NB4 (cell line): ENCODE measurements around the gene GCSH.

ENCODE experiments used
- MYC ChIP-seq: IDR thresholded peaks from 2 replicates; pipeline ENCODE4 v1.6.1; 2011; ENCODE audit warnings: low read depth, low read length
- POLR2A ChIP-seq: IDR thresholded peaks from 2 replicates; pipeline ENCODE4 v1.6.1; 2011; ENCODE audit warnings: mild to moderate bottlenecking; ENCODE audit not compliant: insufficient read length; ENCODE audit errors: extremely low read depth
- TF ChIP-seq, protein P1 (sequence below): IDR thresholded peaks from one replicate; pipeline ENCODE4 v1.5.1; 2012; ENCODE audit warnings: low read depth, low read length
- TF ChIP-seq, protein P2 (sequence below): IDR thresholded peaks from 2 replicates; pipeline ENCODE4 v1.6.1; 2011; ENCODE audit warnings: low read depth, low read length

DNA sequence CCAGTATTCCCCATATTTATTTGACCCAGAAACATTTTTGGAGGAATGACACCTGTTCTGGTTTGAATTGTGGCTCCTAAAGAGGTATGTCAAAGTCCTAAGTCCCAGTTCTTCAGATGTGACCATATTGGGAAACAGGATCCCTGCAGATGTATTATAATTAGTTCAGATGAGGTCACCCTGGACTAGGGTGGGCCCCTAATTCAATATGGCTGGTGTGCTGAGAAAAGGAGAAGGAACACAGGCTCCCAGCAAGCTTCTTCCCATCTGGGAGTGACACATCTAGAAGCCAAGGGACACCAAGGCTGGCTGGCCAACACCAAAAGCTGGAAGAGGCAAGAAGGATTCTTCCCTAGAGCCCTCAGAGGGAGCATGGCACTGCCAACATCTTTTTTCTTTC, 3.8 kb upstream of the GCSH start:
- TF ChIP-seq, protein P1, sequence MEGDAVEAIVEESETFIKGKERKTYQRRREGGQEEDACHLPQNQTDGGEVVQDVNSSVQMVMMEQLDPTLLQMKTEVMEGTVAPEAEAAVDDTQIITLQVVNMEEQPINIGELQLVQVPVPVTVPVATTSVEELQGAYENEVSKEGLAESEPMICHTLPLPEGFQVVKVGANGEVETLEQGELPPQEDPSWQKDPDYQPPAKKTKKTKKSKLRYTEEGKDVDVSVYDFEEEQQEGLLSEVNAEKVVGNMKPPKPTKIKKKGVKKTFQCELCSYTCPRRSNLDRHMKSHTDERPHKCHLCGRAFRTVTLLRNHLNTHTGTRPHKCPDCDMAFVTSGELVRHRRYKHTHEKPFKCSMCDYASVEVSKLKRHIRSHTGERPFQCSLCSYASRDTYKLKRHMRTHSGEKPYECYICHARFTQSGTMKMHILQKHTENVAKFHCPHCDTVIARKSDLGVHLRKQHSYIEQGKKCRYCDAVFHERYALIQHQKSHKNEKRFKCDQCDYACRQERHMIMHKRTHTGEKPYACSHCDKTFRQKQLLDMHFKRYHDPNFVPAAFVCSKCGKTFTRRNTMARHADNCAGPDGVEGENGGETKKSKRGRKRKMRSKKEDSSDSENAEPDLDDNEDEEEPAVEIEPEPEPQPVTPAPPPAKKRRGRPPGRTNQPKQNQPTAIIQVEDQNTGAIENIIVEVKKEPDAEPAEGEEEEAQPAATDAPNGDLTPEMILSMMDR = no peak
- TF ChIP-seq POLR2A (no peak), MYC (no peak)
- TF ChIP-seq, protein P2, sequence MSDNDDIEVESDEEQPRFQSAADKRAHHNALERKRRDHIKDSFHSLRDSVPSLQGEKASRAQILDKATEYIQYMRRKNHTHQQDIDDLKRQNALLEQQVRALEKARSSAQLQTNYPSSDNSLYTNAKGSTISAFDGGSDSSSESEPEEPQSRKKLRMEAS = no peak
